HK-2 (cell line): ENCODE measurements around the gene ARHGEF19.
A peak's percentile ranks its signal among the peaks of the same experiment; 100 is the strongest.
"Not testable (repeated sequence)": the region's sequence is repeated elsewhere in the genome, so short reads cannot be mapped to it uniquely, and the experiment has no call there.

Experiments used
- DNase-seq: peaks from one replicate; pipeline ENCODE4 v3.0.0-alpha.2; 2018; ENCODE audit not compliant: unreplicated experiment

The ARHGEF19 gene

GRCh38 chr1:16212251-16212961 lies at the start of gene ARHGEF19:
Gene ARHGEF19 (minus strand): TSS chr1:16212652. CDS start chr1:16209054, 3,598 bp downstream.
- DNase-seq = no peak

GRCh38 chr1:16262067-16262466 lies 49.6 kb upstream of the ARHGEF19 start:
- DNase-seq = no peak

- no peak for DNase-seq
Measured at GRCh38 chr1:16260814-16261213, 48.4 kb upstream of the ARHGEF19 start.

GRCh38 chr1:16258591-16259135 lies 46.2 kb upstream of the ARHGEF19 start:
- no peak for DNase-seq

- DNase-seq = no peak
Measured at GRCh38 chr1:16257968-16258367, 45.5 kb upstream of the ARHGEF19 start.

- not testable (repeated sequence) for DNase-seq
Measured at GRCh38 chr1:16257556-16257955, 45.1 kb upstream of the ARHGEF19 start.

- DNase-seq = no peak
Measured at GRCh38 chr1:16256478-16256877, 44.0 kb upstream of the ARHGEF19 start.

- DNase-seq = peak; percentile 42
Measured at GRCh38 chr1:16254263-16254928, 41.9 kb upstream of the ARHGEF19 start.

- no peak for DNase-seq
Measured at GRCh38 chr1:16253332-16253922, 41.0 kb upstream of the ARHGEF19 start.

- DNase-seq = no peak
Measured at GRCh38 chr1:16252912-16253311, 40.5 kb upstream of the ARHGEF19 start.

- no peak for DNase-seq
Measured at GRCh38 chr1:16251381-16251780, 38.9 kb upstream of the ARHGEF19 start.

GRCh38 chr1:16250524-16251251 lies 38.2 kb upstream of the ARHGEF19 start:
- no peak for DNase-seq

- no peak for DNase-seq
Measured at GRCh38 chr1:16249596-16250241, 37.3 kb upstream of the ARHGEF19 start.

GRCh38 chr1:16248603-16249516 lies 36.4 kb upstream of the ARHGEF19 start:
- DNase-seq = no peak

GRCh38 chr1:16248007-16248436 lies 35.6 kb upstream of the ARHGEF19 start:
- DNase-seq = no peak

GRCh38 chr1:16247441-16247840 lies 35.0 kb upstream of the ARHGEF19 start:
- DNase-seq = no peak

- DNase-seq = no peak
Measured at GRCh38 chr1:16246961-16247360, 34.5 kb upstream of the ARHGEF19 start.

GRCh38 chr1:16246239-16246638 lies 33.8 kb upstream of the ARHGEF19 start:
- DNase-seq = not testable (repeated sequence)

- DNase-seq = no peak
Measured at GRCh38 chr1:16245476-16246196, 33.2 kb upstream of the ARHGEF19 start.
